ENCODE data around the gene RAB39A.
A peak's percentile ranks its signal among the peaks of the same experiment; 100 is the strongest.

Gene RAB39A

DNA sequence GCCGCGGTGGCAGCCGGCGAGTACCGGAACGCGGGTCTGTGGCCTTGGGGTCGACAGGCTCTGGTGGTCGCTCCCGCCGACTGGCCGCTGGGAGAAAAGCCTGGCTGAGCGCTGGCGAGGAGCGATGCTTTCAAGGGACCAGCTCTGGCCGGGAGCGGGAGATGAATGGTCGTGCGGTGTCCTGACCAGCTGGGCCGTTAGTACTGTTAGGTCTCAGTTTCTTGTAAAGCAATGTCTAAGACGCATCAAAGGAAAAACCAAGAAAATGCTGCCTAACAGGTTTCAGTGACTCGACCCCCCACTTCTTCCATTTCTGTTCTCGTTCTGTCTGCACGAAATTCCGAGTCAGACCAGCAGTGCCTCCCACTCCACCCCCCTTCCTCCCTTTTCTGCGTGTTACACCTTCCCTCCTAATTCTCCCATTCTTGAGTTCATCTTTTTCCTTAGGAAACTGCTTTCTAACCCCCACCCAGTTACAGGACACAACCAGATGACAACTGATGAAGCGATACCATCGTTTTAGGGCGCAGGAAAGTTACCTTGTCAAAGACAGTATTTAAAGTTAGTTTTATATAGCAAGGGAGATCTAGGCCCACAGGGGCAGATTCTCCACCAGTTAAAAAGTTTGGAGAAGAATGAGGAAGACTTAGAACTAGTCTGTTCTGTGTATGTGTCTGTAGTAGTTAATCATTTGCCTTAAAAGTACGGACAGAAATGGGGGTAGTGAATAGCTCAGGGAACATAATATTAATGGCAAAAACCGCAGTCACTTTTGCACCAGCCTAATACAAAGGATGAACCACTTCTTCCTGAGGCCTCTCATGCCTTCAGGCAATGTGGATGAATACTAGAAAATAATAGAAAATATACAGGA is 81.5 kb downstream of the RAB39A start:
- Histone ChIP-seq H3K79me1 (replicated peaks; ENCODE audit: low read length, poor library complexity, severe bottlenecking) (no peaks in the 10 kb centered on the region), H3K4me3 (ENCODE audit: insufficient read depth in 1 of 2, low read depth in 1 of 2, low read length in 2 of 2) (peak overlapping the region; percentile 99), H2BK120ac (ENCODE audit: low read depth, low read length) (peak overlapping the region; percentile 39), H3K9ac (ENCODE audit: low read length) (peak overlapping the region; percentile 100), H3K27me3 (ENCODE audit: control insufficient read depth in 1 of 2, insufficient read depth in 1 of 2, low read length in 2 of 2) (no peaks in the 10 kb centered on the region), H4K91ac (ENCODE audit: low read length) (peak overlapping the region; percentile 60), H2BK12ac (ENCODE audit: low read length in 2 of 2) (no peak overlapping the region), H4K8ac (ENCODE audit: low read length) (peak overlapping the region; percentile 88), H3K14ac (ENCODE audit: low read length in 2 of 2) (peak overlapping the region in 1 of 2 experiments; percentile 100), H3K36me3 (ENCODE audit: control insufficient read depth in 1 of 2, insufficient read depth in 2 of 2, low read depth in 1 of 2, low read length in 2 of 2) (no peaks in the 10 kb centered on the region), H3K18ac (ENCODE audit: low read depth in 1 of 2, low read length in 2 of 2) (peak overlapping the region; percentile 96 to 99), H2BK15ac (ENCODE audit: low read depth, poor library complexity, severe bottlenecking) (no peak overlapping the region), H2BK5ac (ENCODE audit: low read depth, low read length, poor library complexity, severe bottlenecking) (peak overlapping the region; percentile 60), H2AK5ac (ENCODE audit: low read length, severe bottlenecking) (peak overlapping the region; percentile 61), H3K23ac (ENCODE audit: low read length in 2 of 2) (peak overlapping the region in 1 of 2 experiments; percentile 96), H3K4me2 (ENCODE audit: low read length, poor library complexity, severe bottlenecking) (peak overlapping the region; percentile 86), H3K4ac (ENCODE audit: low read depth in 1 of 2, low read length in 2 of 2) (peak overlapping the region; percentile 92 to 100), H3K9me3 (ENCODE audit: control insufficient read depth, low read length) (no peaks in the 10 kb centered on the region), H3K4me1 (ENCODE audit: control insufficient read depth, insufficient read depth, low read depth, low read length) (peaks cover 4% of the 10 kb centered on the region), H2AFZ (ENCODE audit: low read depth, low read length) (peak overlapping the region; percentile 99), H3K27ac (ENCODE audit: low read length, poor library complexity, severe bottlenecking) (peak overlapping the region; percentile 90)
- DNase-seq: peak; percentile 41
- WGBS: 3% methylated on average over 29 of the region's 31 CpGs

DNA sequence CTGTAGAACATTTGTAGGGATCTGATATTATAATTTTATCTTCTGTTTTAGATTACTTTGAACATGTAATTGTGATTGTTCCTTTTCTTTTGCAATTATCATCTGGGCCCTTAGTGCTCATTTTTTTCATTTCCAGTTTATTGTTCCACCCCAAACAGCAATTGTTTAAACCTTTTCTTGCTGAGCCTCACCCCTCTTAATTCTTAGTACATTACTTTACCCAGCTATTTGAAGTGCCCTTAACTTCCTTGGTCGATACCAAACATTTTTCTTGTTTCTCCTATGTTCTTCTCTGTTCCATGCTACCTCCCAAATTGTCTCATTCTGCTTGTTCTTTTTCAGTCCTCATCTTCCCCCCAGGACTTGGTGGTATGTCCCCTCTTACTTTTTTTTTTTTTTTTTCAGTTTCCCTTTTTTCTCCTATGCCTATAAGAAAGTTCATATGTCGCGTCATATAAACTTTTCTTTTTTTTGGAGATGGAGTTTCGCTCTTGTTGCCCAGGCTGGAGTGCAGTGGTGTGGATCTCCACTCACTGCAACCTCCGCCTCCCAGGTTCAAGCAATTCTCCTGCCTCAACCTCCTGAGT is 84.0 kb downstream of the RAB39A start:
- Histone ChIP-seq H3K9me3 (ENCODE audit: control insufficient read depth, low read length) (no peaks in the 10 kb centered on the region), H2BK5ac (ENCODE audit: low read depth, low read length, poor library complexity, severe bottlenecking) (no peak overlapping the region), H3K9ac (ENCODE audit: low read length) (no peak overlapping the region), H3K23ac (ENCODE audit: low read length in 2 of 2) (no peak overlapping the region), H3K4me1 (ENCODE audit: control insufficient read depth, insufficient read depth, low read depth, low read length) (peaks cover 4% of the 10 kb centered on the region), H2AK5ac (ENCODE audit: low read length, severe bottlenecking) (no peak overlapping the region), H3K4me3 (ENCODE audit: insufficient read depth in 1 of 2, low read depth in 1 of 2, low read length in 2 of 2) (no peak overlapping the region), H3K14ac (ENCODE audit: low read length in 2 of 2) (no peak overlapping the region), H4K8ac (ENCODE audit: low read length) (no peak overlapping the region), H3K36me3 (ENCODE audit: control insufficient read depth in 1 of 2, insufficient read depth in 2 of 2, low read depth in 1 of 2, low read length in 2 of 2) (no peaks in the 10 kb centered on the region), H3K4ac (ENCODE audit: low read depth in 1 of 2, low read length in 2 of 2) (no peak overlapping the region), H2BK15ac (ENCODE audit: low read depth, poor library complexity, severe bottlenecking) (no peak overlapping the region), H3K27me3 (ENCODE audit: control insufficient read depth in 1 of 2, insufficient read depth in 1 of 2, low read length in 2 of 2) (no peaks in the 10 kb centered on the region), H2AFZ (ENCODE audit: low read depth, low read length) (no peak overlapping the region), H2BK120ac (ENCODE audit: low read depth, low read length) (no peak overlapping the region), H2BK12ac (ENCODE audit: low read length in 2 of 2) (no peak overlapping the region), H4K91ac (ENCODE audit: low read length) (no peak overlapping the region), H3K18ac (ENCODE audit: low read depth in 1 of 2, low read length in 2 of 2) (no peak overlapping the region), H3K27ac (ENCODE audit: low read length, poor library complexity, severe bottlenecking) (no peak overlapping the region), H3K79me1 (replicated peaks; ENCODE audit: low read length, poor library complexity, severe bottlenecking) (no peaks in the 10 kb centered on the region), H3K4me2 (ENCODE audit: low read length, poor library complexity, severe bottlenecking) (no peak overlapping the region)
- DNase-seq: no peak
- WGBS: 97% methylated on average over 2 of the region's 5 CpGs

All from mesenchymal stem cell (in vitro differentiated cells and primary cell).